DND-41 (cell line): Measurements from ENCODE around the gene MYL3.

Experiments
- EZH2 ChIP-seq: IDR thresholded peaks from 3 replicates; pipeline ENCODE4 v1.6.1; 2012; ENCODE audit warnings: borderline replicate concordance, low read depth, mild to moderate bottlenecking, moderate library complexity, low read length, inconsistent platforms; ENCODE audit not compliant: severe bottlenecking
- TF ChIP-seq, protein P1 (sequence below): IDR thresholded peaks from 2 replicates; pipeline ENCODE4 v1.5.1; 2012; ENCODE audit warnings: borderline replicate concordance, low read length, moderate library complexity, mild to moderate bottlenecking; ENCODE audit not compliant: poor library complexity, severe bottlenecking; ENCODE audit errors: extremely low read depth

DNA sequence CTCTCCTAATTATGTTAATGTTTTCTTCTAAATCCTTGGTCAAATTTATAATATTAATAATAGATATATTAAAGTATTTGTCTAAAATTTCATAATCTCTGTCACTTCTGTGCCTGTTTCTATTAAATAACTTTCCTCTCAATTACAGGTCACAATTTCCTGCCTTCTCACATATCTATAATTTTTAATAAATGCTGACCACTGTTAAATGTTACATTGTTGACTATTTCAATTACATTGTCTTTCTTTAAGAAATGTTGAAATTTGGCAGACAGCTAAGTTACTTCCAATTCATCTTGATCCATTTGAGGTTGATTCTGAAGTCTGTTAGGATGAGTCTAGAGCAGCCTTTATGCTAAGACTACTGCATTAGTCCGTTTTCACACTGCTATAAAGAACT, 41.7 kb downstream of the MYL3 start:
- TF ChIP-seq, protein P1, sequence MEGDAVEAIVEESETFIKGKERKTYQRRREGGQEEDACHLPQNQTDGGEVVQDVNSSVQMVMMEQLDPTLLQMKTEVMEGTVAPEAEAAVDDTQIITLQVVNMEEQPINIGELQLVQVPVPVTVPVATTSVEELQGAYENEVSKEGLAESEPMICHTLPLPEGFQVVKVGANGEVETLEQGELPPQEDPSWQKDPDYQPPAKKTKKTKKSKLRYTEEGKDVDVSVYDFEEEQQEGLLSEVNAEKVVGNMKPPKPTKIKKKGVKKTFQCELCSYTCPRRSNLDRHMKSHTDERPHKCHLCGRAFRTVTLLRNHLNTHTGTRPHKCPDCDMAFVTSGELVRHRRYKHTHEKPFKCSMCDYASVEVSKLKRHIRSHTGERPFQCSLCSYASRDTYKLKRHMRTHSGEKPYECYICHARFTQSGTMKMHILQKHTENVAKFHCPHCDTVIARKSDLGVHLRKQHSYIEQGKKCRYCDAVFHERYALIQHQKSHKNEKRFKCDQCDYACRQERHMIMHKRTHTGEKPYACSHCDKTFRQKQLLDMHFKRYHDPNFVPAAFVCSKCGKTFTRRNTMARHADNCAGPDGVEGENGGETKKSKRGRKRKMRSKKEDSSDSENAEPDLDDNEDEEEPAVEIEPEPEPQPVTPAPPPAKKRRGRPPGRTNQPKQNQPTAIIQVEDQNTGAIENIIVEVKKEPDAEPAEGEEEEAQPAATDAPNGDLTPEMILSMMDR: no peak
- TF ChIP-seq EZH2: no peak
